Stimulated activated naive B cell treated with anti-CD40 and anti-IgM and Interleukin-4, amounts not matched to agents 10 μg/mL and 1 μg/mL and 100 μg/mL, for 72 hours (primary cell): ENCODE results near the gene MEIS1.

Experiments used
- ATAC-seq, 2 donors: fragments of 150-1000 bp; cut with Tn5 transposase; replicated peaks; 2 replicates each; pipeline ENCODE4 v1.10.0; 2021; ENCODE audit warnings: moderate library complexity in 1 of 2
- DNase-seq: peaks from one replicate; pipeline ENCODE4 v3.0.0; 2021
- H3K27ac Mint-ChIP-seq: one replicate; pipeline ENCODE4 v1.8.0; 2022; ENCODE audit warnings: mild to moderate bottlenecking, mixed read lengths
- H3K27me3 Mint-ChIP-seq, 2 donors: one replicate each; pipeline ENCODE4 v1.8.0; 2022; ENCODE audit warnings: mixed read lengths in 2 of 2
- H3K36me3 Mint-ChIP-seq, 2 donors: one replicate each; pipeline ENCODE4 v1.8.0; 2022; ENCODE audit warnings: mixed read lengths in 2 of 2, mild to moderate bottlenecking in 1 of 2
- H3K4me1 Mint-ChIP-seq, 2 donors: one replicate each; pipeline ENCODE4 v1.8.0; 2022; ENCODE audit warnings: mixed read lengths in 2 of 2, mild to moderate bottlenecking in 1 of 2
- H3K4me3 Mint-ChIP-seq, 2 donors: one replicate each; pipeline ENCODE4 v1.8.0; 2022; ENCODE audit warnings: mild to moderate bottlenecking in 2 of 2, mixed read lengths in 2 of 2, moderate library complexity in 1 of 2
- H3K9me3 Mint-ChIP-seq, 2 donors: one replicate each; pipeline ENCODE4 v1.8.0; 2022; ENCODE audit warnings: mixed read lengths in 2 of 2, mild to moderate bottlenecking in 1 of 2

The MEIS1 gene

DNA sequence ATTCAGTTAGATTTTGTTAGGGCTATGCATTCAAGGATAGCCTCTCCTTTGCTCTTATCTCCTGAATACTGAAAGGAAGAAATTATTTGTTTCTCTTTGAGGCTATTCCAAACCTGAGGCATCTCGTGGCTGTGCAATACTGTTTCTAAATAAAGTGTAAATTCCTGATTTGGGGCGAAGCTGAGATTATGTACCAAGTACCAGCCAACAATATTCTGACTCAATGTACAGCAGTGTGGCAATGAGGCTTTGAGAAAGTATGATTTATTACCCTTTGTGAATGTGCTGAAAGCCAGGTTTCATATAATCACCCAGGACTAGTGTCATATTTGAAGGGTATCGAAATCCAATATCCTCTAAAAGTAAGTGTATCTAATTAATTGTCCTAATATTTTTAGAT lies 113.5 kb downstream of the MEIS1 start:
- H3K4me1 Mint-ChIP-seq = no peaks in the 10 kb centered on the region
- no peak overlapping the region for H3K4me3 Mint-ChIP-seq

DNA sequence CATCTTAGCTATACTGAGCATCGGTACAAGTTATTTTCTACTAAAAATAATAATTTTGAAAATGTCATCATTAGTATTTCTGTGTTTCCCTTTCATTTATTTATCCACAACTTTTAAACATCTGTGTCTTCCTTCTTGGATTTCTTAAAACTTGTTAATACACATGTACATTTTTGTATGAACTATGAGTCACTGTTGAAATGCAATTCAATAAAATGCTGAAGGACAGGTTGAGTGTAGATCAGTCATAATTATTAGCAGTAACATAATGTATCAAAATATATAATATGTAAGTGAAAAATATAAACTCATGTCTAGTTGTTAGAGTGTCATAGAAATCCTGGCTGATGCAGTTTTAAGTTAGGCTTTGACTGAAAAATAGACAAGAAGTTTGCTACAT lies 115.9 kb downstream of the MEIS1 start:
- DNase-seq (no peak), ATAC-seq (no peak)
- no peak overlapping the region for H3K27ac Mint-ChIP-seq
- no peak overlapping the region for H3K4me3 Mint-ChIP-seq
- H3K36me3 Mint-ChIP-seq = no peaks in the 10 kb centered on the region
- H3K27me3 Mint-ChIP-seq = peaks cover 18% of the 10 kb centered on the region in 2 donors
- H3K9me3 Mint-ChIP-seq = no peaks in the 10 kb centered on the region
- peaks cover 5 to 8% of the 10 kb centered on the region in 2 donors for H3K4me1 Mint-ChIP-seq

More for the DNA sequence above, 113.5 kb downstream of the MEIS1 start:
- DNase-seq (no peak), ATAC-seq (no peak)
- no peak overlapping the region for H3K27ac Mint-ChIP-seq
- peaks cover 0 to 7% of the 10 kb centered on the region in 2 donors for H3K27me3 Mint-ChIP-seq
- no peaks in the 10 kb centered on the region for H3K9me3 Mint-ChIP-seq
- H3K36me3 Mint-ChIP-seq = no peaks in the 10 kb centered on the region

DNA sequence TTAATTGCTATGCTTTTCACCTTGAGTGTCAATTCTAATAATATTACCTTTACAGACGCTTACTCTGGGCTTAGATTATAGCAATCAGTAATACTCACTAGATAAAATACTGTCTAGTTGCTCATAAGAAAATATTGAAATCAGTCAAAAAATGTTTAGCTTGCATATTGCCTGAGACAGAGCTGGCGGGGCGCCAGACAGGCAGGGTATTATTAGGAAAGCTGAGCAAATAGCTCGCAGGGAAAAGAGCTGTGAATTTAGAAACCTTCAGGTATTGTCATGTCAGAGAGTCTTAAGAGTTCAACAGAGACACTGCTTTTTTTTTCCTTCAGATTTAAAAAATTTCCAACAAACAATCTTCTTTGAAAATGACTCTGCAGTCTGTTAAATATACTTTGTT lies 118.4 kb downstream of the MEIS1 start:
- Mint-ChIP-seq H3K27ac (no peak overlapping the region), H3K4me3 (no peak overlapping the region), H3K27me3 (peaks cover 21 to 34% of the 10 kb centered on the region in 2 donors), H3K36me3 (no peaks in the 10 kb centered on the region), H3K4me1 (peaks cover 5 to 17% of the 10 kb centered on the region in 2 donors), H3K9me3 (no peaks in the 10 kb centered on the region)
- DNase-seq (no peak), ATAC-seq (no peak)

DNA sequence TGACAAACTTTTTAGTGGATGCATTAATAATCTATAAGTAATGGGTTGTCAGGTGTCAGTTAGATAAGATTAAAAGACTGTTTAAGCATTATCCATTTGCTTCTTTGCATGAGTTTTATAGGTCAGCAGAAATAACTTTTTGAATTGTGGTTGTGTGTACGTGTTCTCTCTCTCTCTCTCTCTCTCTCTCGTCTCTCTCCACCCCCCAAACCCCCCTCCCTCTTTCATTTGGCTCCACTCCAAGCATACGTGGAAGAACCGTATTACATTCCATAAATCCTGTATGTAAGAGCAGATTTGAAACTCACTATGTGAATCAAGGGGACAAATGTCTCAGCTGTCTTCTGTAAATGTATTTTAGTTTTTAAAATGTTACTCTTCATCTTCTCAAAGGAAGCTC lies 120.2 kb downstream of the MEIS1 start:
- H3K27me3 Mint-ChIP-seq = peaks cover 21 to 34% of the 10 kb centered on the region in 2 donors
- peak overlapping the region in 1 of 2 donors; percentile 75 for H3K4me3 Mint-ChIP-seq
- peaks cover 5 to 17% of the 10 kb centered on the region in 2 donors for H3K4me1 Mint-ChIP-seq
- H3K36me3 Mint-ChIP-seq = no peaks in the 10 kb centered on the region
- ATAC-seq (no peak), DNase-seq (no peak)
- no peaks in the 10 kb centered on the region for H3K9me3 Mint-ChIP-seq
- H3K27ac Mint-ChIP-seq = no peak overlapping the region

DNA sequence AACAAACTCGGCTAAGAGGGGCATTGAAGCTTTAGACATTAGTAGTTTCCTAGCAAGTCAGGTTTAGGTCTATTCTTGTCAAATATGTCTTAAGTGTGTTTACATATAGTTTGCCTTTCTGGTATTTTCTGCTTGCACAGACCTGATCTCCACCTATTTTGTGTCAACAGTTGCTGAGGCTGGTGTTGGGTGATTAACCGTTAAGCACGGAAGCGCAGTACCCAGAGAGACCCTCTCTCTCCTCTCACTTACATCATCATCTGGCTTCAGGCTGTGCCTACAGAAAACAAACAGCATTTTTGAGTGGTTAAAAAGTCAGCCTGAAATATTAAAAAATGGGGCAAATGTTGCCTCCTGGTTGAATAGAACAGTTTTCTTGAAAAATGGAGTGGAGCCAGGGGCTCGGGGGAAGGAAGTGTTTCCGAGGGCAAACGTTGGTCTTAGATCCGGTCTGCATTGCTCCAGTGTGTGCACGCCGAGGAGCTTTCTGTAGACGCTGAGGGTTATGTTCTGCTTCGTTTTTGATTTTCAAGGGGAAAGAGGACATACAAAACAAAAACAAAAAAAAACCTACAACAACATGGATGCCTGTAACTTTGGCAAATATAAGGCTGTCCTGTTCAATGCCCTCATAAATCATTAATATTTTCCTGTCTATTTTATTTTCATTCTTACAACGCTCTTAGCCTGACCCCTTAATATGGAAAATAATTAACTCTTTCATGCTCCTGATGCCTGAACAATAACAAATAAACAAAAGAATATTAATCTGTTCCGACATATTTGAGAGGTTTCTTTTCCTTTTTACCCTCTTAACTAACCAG lies 120.8 kb downstream of the MEIS1 start:
- Mint-ChIP-seq H3K27ac (peak overlapping the region; percentile 3), H3K4me1 (peaks cover 5 to 17% of the 10 kb centered on the region in 2 donors), H3K9me3 (no peaks in the 10 kb centered on the region), H3K27me3 (peaks cover 21 to 34% of the 10 kb centered on the region in 2 donors), H3K4me3 (peak overlapping the region; percentile 75 to 81), H3K36me3 (no peaks in the 10 kb centered on the region)
- ATAC-seq (peak; percentile 38 to 55), DNase-seq (no peak)

DNA sequence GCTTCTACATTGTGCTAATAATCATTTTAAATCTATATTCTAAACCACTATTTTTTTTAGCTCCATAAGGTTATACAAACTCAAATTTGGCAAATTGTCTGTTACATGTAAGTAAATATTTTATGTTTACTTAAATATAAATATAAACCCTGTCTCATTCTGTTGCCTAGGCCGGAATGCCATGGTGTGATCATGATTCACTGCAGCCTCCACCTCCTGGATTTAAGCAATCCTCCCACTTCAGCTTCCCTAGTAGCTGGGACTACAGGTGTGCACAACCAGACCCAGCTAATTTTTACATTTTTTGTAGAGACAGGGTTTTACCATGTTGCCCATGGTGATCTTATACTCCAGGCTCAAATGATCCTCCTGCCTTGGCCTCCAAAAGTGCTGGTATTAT lies 124.7 kb downstream of the MEIS1 start:
- ATAC-seq = no peak

DNA sequence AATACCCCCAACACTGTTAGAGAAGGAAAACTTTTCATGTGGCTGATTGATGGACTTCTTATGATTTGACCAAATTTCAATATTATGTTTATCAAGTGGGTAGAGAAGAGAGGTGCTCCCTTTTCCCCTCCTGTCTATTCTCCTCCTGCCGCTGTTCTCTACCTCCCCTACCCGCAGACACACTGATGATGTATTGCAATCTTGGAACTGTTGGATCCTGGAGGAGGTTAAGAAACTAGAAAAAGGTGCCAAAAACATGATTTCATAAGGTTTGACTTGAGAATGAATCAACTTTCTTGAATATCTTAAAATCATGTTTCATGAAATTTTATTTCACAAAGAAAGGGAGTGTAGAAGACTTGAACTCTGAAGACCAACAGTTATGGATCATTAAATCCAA lies 125.8 kb downstream of the MEIS1 start:
- no peak overlapping the region for H3K27ac Mint-ChIP-seq

More for the DNA sequence above, 124.7 kb downstream of the MEIS1 start:
- no peaks in the 10 kb centered on the region for H3K9me3 Mint-ChIP-seq
- no peaks in the 10 kb centered on the region for H3K36me3 Mint-ChIP-seq
- H3K27ac Mint-ChIP-seq = no peak overlapping the region
- DNase-seq = no peak
- H3K4me3 Mint-ChIP-seq = no peak overlapping the region
- H3K27me3 Mint-ChIP-seq = peaks cover 19 to 23% of the 10 kb centered on the region in 2 donors
- peaks cover 5 to 17% of the 10 kb centered on the region in 2 donors for H3K4me1 Mint-ChIP-seq

DNA sequence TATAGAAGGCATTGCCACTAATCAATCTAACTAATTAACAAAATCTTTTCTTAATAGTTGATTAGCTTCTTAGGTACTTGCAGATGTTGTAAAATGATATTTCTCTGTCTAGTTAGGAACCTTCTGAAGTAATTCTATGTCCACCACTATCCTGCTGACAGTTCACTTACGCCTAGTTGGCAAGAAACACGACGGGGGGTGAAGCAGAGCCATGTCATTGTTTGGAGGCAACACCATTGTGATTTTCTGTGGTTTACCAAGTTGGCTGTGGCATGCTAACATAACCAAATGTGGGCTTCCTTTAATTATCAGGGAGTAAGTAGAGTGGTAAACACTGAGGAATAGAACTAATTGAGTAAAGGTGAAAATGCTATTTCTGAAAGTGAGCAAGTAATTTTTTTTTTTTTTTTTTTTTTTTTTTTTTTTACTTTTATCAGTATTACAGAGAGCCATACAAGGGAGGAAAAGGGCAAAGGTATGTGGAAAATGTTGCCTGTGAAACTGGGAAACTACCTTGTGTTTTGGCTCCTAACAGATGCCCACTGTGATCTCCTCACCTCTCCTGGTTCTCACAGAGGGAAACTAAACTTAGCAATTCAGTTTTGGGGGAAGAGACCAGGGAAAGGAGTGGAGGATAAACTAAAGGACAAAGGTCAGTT lies 126.8 kb downstream of the MEIS1 start:
- H3K4me1 Mint-ChIP-seq = no peaks in the 10 kb centered on the region
- no peak overlapping the region for H3K27ac Mint-ChIP-seq
- no peaks in the 10 kb centered on the region for H3K36me3 Mint-ChIP-seq
- no peak overlapping the region for H3K4me3 Mint-ChIP-seq
- no peak for ATAC-seq
- H3K27me3 Mint-ChIP-seq = peaks cover 8 to 12% of the 10 kb centered on the region in 2 donors
- H3K9me3 Mint-ChIP-seq = no peaks in the 10 kb centered on the region
- no peak for DNase-seq

More for the DNA sequence above, 125.8 kb downstream of the MEIS1 start:
- Mint-ChIP-seq H3K27me3 (peaks cover 14 to 17% of the 10 kb centered on the region in 2 donors), H3K9me3 (no peaks in the 10 kb centered on the region), H3K36me3 (no peaks in the 10 kb centered on the region), H3K4me3 (no peak overlapping the region), H3K4me1 (peaks cover 2 to 10% of the 10 kb centered on the region in 2 donors)
- no peak for ATAC-seq
- DNase-seq = no peak

DNA sequence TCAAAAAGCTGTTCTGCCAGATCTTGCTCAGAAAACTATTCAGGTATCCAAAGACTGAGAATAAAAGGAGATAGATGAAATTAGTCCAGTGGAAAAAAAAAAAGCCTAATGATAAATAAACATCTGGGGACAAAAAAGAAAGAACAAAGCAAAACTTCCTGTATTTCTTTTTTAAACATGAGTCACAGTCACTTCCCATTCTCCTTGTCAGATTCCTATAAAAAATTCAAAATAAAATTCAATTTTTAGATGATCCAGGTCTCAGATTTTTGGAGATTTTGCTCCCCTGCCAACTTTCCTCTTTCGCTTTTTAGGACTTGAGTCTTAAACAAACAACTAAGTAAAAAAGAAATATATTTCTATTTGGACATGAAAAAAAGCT lies 127.4 kb downstream of the MEIS1 start:
- no peak for DNase-seq
- no peaks in the 10 kb centered on the region for H3K4me1 Mint-ChIP-seq

DNA sequence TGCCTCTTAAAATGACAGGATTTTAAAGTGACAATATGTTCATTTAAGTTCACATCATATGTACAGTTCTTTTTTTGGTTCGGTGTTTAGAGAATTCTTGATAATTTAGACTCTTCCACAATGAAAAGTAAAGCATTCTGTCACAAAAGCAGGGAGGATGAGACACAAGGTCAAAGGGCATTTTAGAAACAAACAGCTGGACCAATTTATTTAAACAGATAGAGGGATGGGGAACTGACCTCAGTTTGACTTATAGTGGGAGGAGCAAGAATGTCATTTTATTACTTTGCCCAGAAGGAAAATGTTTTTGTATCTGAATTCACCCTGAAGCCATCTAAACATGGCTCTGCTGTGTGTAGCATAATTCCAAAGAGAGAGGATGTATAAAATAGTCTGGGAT lies 128.5 kb downstream of the MEIS1 start:
- no peak overlapping the region for H3K27ac Mint-ChIP-seq
- peaks cover 0 to 10% of the 10 kb centered on the region in 2 donors for H3K27me3 Mint-ChIP-seq
- DNase-seq (no peak), ATAC-seq (no peak)
- H3K36me3 Mint-ChIP-seq = no peaks in the 10 kb centered on the region
- no peaks in the 10 kb centered on the region for H3K9me3 Mint-ChIP-seq
- H3K4me3 Mint-ChIP-seq = no peak overlapping the region
- H3K4me1 Mint-ChIP-seq = no peaks in the 10 kb centered on the region

More for the DNA sequence above, 127.4 kb downstream of the MEIS1 start:
- H3K27me3 Mint-ChIP-seq = peaks cover 5 to 13% of the 10 kb centered on the region in 2 donors
- no peak overlapping the region for H3K4me3 Mint-ChIP-seq
- no peaks in the 10 kb centered on the region for H3K9me3 Mint-ChIP-seq
- H3K36me3 Mint-ChIP-seq = no peaks in the 10 kb centered on the region
- no peak for ATAC-seq
- H3K27ac Mint-ChIP-seq = no peak overlapping the region

DNA sequence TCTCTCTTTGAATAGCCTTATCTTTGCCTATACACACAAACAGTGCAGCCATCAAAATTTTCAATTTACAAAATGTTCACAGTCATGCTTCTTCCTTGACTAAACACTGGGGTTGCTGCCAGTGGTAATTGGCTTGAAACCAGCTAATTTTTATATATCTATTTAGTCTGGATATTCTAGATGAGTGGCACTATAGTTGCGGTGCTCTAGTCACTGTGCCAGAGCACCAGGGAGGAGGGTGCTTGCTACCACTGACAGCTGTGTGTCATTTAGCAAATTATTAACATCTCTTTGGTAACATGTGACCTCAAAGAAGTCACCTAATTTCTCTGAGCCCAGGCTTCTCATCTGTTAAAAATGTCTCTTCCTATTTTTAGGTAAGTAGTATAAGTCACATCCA lies 130.4 kb downstream of the MEIS1 start:
- Mint-ChIP-seq H3K4me3 (no peak overlapping the region), H3K27me3 (peaks cover 8 to 19% of the 10 kb centered on the region in 2 donors), H3K4me1 (peaks cover 4 to 9% of the 10 kb centered on the region in 2 donors), H3K9me3 (no peaks in the 10 kb centered on the region), H3K36me3 (no peaks in the 10 kb centered on the region), H3K27ac (no peak overlapping the region)
- DNase-seq = no peak
- ATAC-seq = no peak

DNA sequence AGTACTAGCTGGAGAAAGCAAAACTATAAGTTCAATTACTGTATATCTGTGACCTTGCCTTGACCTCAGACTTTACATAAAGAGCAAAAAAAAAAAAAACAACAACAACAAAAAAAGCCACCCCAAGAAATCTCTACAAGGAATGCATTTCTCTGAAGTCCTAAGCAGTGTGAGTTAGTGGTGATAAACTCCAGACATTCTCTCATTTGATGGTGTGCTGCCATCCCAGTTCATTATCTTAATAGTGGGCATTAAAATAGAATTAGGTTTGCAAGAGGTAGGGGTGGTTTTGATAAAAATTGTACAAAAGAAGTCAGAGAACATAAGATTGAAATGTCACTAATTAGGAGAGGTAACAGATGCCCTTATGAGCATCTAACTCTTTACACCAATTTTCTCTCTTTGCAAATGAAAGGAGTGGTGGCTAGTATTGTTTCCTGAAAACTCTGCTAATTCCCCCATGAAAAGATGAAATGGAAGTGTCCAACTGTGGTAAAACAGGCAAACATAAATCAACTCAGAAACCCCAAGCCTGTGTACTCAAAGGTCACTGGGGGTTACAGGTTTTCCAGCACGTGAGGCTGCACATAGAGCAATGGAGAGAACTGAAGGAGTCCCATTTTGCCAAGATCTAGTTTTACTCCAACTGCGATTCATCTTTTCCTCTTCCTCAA lies 131.9 kb downstream of the MEIS1 start:
- Mint-ChIP-seq H3K4me3 (no peak overlapping the region), H3K36me3 (no peaks in the 10 kb centered on the region), H3K27me3 (peaks cover 17 to 21% of the 10 kb centered on the region in 2 donors), H3K4me1 (peaks cover 4 to 9% of the 10 kb centered on the region in 2 donors), H3K27ac (no peak overlapping the region), H3K9me3 (no peaks in the 10 kb centered on the region)
- no peak for DNase-seq
- ATAC-seq = no peak

DNA sequence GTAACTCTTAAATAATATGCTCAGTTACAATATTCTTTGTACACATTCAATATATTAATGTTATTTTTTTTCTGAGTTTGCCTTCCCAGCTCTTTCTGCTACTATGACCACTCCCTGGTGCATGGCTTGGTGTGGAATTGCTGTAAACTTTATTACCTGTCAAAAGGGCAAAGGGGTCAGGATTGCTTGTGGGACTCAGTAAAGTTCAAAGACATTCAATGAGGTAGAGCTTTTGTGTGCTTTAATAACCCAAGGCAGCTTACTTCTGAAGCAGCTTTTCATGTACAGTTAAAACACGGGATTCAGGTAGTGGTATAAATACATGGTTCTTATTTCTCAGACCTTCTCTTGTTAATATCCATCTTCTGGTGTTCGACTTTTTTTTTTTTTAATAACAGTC lies 132.8 kb downstream of the MEIS1 start:
- peaks cover 4 to 9% of the 10 kb centered on the region in 2 donors for H3K4me1 Mint-ChIP-seq

DNA sequence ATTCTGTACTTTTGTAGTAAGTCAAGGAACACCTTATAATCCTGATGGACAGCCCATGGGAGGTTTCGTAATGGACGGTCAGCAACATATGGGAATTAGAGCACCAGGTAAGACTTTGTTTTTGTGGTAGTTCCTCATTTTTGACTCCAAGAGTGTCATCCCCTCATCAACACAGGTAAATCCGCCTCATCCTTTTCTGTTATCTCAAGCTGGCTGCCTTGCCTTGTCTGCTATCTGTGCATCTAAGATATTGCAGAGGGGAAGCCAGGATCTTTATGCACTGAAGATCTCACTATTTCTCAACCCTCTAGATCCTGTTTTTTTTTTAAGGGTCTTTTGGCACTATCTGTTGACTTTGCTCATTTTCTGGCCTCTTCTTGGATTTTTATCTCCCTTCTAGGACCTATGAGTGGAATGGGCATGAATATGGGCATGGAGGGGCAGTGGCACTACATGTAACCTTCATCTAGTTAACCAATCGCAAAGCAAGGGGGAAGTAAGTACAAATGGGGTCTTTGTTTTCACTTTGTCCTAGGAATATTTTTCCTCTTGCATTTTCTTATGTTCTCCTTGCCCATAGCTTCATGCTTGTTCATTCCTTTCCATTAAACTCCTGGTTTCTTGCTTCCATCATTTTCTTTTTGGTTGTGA lies 133.8 kb downstream of the MEIS1 start:
- peaks cover 4 to 9% of the 10 kb centered on the region in 2 donors for H3K4me1 Mint-ChIP-seq
- DNase-seq = no peak
- H3K36me3 Mint-ChIP-seq = no peaks in the 10 kb centered on the region
- H3K9me3 Mint-ChIP-seq = no peaks in the 10 kb centered on the region
- H3K4me3 Mint-ChIP-seq = no peak overlapping the region
- H3K27me3 Mint-ChIP-seq = peaks cover 23% of the 10 kb centered on the region in 2 donors
- ATAC-seq = no peak
- H3K27ac Mint-ChIP-seq = no peak overlapping the region

More for the DNA sequence above, 132.8 kb downstream of the MEIS1 start:
- Mint-ChIP-seq H3K36me3 (no peaks in the 10 kb centered on the region), H3K9me3 (no peaks in the 10 kb centered on the region), H3K27me3 (peaks cover 20 to 23% of the 10 kb centered on the region in 2 donors), H3K4me3 (no peak overlapping the region), H3K27ac (no peak overlapping the region)
- ATAC-seq = no peak
- DNase-seq = no peak
